NCI-H2029 treated with DMSO at 0.1 percent for 48 hours (cell line): ENCODE results near the gene PRDM16.

Experiments
- DNase-seq: peaks from one replicate; lab custom pipeline; 2025; lab: John Stamatoyannopoulos, UW

The PRDM16 gene

GRCh38 chr1:3261007-3261968, 192.3 kb downstream of the PRDM16 start:
- no peak for DNase-seq

GRCh38 chr1:3261969-3262579, 193.1 kb downstream of the PRDM16 start:
- DNase-seq = no peak

DNA sequence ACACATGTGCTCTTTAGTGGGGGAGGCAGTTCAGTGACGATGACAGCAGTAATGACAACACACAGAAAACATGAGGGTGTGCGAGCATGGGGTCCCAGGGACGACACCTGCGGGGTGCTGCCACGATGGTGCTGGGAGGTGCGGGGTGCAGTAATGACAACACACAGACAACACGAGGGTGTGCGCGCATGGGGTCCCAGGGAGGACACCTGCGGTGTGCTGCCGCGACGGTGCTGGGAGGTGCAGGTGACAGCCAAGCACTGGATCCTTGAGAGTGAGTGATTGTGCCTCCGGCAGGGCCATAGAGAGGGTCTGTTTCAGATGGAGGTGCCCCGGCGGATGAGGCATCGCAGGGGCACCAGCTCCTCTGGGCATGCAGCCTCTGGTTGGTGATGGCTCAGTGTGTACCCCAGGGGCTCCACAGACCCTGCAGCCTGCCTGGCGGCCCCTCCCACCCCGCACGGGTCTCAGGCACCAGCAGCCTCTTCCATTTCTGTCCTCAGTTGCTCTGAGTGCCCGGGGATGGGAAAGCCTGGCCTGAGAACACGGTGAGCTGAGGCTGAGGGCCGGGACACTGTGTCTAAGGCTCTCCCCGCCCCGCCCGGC, 193.8 kb downstream of the PRDM16 start:
- DNase-seq = no peak

DNA sequence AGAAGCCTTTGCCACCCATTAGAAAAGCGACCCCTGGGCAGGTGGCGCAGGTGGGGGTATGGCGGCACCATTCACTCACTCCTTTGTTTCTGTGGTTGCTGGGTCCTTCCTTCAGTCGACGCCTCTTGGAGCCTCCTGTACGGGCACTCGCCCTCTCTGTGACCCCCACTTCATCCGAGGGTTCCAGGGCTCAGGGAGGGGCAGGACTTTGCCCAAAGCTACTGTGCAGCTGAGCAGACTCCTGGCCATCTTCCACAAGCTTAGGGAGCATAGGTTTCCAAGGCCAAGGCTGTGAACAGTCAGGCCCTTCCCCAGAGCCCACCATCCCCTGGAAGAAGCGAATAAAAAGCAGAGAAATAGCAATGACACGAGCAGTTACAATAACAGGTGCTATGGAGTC, 194.8 kb downstream of the PRDM16 start:
- DNase-seq = no peak

DNA sequence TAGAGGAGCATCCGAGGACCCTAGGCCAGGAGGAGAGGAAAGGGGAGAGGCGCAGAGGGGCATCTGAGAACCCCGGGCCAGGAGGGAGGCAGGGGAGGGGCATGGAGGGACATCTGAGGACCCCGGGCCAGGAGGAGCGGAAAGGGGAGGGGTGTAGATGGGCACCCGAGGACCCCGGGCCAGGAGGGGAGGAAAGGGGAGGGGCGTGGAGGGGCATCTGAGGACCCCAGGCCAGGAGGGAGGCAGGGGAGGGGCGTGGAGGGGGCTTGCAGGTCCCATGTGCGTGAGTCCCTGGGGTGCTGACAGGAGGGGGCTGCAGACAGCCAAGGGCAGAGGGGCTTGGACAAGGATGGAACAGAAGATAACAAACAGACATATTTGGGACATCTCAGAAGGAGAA, 195.5 kb downstream of the PRDM16 start:
- DNase-seq = no peak

DNA sequence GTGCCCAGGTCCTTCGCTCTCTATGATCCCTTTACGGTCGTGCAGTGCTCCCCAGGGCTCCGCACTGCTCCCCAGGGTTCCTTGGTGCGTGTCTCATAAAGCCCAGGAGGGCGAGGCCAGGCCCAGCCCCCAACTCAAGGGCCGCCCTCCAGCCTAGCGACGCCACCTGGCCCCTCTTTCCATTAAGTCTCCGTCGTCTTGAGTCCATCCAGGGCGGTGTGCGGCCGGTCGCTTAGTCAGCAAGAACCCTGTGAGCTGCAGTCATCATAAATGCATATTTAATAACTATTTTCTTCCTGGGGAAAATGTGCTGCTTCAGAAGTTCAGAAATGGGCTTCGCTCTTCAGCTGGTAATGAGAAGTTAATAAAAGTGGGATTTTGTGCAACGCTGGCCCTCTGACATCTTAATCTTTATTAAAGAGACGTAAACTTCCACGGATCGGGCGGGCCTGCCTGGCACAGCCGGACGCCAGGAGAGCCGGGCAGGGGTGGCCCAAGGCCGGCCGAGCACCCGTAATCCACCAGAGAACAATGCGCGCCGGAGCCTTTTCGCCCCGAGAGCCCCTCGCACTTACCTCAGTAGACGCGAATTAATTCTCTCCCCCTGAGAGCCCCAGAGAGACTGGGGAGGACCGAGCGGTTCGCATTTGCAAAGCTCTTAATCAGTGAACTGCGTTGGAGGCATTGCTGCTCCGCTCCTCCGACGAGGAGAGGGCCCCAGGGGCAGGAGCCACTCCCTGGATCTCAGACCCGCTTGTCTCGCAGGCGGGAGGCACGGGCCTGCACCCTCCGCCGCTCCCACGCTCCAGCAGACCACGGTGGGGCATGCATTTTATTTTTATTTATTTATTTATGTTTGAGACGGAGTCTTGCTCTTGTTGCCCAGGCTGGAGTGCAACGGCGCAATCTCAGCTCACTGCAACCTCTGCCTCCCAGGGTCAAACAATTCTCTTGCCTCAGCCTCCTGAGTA, 197.1 kb downstream of the PRDM16 start:
- DNase-seq = no peak

DNA sequence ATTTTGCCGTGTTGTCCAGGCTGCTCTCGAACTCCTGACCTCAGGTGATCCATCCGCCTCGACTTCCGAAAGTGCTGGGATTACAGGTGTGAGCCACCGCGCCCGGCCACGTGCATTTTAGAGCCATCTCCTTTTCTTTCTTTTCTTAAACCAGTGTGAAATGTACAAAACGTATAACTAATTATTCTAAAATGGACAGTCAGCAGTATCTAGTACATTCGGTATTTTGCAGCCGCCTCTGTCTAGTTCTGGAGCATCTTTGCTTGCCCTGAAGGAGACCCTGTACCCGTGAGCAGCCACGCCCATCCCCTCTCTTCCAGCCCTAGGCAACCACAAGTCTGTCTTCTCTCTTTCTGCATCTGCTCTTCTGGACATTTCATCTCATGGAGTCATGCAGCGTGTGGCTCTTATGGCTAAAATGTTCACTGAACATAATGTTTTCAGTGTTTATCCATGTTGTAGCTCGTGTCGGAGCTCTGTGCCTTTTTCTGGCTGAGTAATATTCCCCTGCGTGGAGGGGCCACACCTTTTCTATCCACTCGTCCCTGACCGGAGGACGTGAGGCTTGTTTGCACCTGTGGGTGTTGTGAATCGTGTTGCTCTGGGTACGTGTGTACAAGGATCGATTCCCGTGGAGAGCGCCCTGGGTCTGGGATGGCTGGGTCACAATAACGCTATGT, 198.0 kb downstream of the PRDM16 start:
- DNase-seq = no peak

DNA sequence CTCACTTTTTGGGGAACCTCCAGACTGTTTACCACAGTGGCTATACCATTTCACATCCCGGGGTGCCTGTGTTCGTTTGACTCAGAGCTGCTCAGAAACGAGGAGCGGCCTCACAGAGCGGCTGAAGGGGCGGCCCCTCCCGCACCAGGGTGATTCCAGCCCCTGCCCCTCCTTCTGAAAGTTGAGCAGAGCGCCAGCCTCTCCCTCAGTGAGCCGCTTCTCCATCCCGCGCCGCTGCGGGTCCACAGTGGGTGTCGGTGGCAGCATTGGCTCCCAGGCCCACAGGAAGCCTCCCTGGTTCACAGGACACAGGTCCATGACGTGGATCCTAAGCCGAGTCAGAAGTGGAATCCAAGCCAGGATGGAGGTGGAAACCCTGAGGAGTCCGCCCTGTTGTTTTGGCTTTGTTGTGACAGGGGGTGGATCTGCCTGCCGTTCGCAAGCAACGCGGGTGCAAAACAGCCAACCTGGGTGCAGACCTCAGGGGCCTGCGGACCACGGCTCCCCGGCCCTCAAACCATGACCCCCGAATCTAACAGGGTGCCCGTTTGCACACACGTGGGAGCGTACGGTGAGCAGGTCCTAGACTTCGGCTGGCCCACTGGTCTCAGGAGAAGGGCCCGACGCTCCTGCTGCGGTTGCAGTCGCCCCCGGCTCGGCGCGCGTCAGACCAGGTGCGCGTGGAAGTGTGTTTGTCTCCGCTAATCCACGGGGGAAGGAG, 198.7 kb downstream of the PRDM16 start:
- DNase-seq = no peak

- no peak for DNase-seq
Measured at GRCh38 chr1:3268281-3268680, 199.3 kb downstream of the PRDM16 start.

DNA sequence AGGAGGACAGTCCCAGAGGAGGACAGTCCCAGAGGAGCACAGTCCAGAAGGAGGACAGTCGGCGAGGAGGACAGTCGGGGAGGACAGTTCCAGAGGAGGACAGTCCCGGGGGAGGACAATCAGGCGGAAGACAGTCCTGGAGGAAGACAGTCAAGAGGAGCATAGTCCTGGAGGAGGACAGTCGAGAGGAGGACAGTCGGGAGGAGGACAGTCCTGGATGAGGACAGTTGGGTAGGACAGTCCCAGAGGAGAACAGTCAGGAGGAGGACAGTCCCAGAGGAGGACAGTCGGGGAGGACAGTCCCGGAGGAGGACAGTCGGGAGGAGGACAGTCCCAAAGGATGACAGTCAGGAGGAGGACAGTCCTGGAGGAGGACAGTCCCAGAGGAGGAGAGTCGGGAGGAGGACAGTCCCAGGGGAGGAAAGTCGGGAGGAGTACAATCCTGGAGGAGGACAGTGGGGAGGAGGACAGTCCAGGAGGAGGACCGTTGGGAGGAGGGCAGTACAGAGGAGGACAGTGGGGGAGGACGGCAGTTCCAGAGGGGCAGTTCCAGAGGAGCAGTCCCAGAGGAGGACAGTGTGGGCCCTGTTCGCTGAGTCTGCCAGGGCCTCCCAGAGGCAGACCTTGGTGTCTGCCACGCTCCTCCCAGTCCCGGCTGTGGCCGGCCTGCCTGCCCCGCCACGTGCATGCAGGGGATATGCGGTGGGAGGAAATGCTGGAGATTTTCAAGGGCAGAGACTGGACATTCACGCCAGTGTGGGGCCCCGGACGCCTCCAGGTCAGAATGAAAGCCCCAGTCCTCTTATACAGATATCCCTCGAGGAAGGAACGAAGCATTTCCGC, 201.6 kb downstream of the PRDM16 start:
- DNase-seq = no peak

DNA sequence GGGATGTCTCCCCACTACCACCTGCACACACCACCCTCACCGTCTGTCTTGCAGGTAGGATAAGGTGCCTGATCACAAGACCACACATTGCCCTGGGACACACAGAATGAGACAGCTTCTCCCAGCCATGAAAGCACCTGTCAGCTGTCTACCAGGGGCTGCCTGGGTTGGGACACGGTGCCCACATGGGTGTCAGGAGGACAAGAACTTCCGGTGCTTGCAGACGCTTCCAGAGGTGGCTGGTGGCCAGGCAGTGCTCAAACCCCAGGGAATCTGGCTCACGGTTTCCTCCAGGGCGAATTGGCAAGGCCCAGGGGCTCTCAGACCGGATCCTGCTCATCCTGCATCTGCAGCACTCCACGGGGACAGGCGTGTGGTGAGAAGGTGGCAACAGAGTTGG, 202.9 kb downstream of the PRDM16 start:
- no peak for DNase-seq

GRCh38 chr1:3272321-3273045, 203.5 kb downstream of the PRDM16 start:
- DNase-seq = no peak

DNA sequence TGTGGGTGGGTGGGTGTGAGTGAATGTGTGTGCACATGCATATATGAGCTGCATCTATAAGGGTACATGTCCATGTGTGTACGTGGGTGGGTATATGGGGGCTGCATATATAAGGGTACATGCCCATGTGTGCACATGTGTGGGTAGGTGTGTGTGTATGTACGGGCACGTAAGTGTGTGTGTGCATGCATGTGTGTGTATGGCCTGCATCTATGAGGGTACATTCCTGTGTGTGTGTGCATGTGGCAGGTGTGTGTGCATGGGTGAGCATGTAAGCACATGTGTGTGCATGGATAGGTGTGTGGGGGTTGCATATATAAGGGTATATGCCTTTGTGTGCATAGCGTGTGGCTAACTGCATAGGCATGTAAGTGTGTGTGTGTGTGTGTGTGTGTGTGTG, 204.4 kb downstream of the PRDM16 start:
- DNase-seq = no peak

GRCh38 chr1:3274972-3275371, 206.0 kb downstream of the PRDM16 start:
- no peak for DNase-seq

- no peak for DNase-seq
Measured at GRCh38 chr1:3275471-3276340, 206.7 kb downstream of the PRDM16 start.

- no peak for DNase-seq
Measured at GRCh38 chr1:3276341-3276800, 207.4 kb downstream of the PRDM16 start.

DNA sequence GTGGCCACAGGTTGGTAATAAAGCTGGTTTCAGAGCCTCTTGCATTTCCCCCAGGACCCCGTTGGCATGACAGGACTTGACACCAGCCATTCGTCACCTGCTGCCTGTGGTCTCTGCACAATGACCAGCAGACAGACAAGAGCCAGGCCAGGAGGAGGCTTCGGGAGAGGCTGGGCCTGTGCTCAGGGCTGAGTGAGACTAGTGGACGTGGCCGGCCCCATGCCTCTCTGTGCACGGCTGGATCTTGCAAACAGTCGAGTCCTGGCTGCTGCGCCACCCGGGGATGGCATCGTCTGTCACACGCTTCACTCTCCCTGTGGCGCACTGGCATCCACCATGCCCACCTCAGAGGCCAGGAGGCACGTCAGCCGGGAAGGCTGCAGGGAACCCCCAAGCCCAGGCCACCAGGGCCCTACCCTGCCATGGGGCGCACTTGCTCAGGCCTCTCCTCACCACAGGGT, 208.0 kb downstream of the PRDM16 start:
- no peak for DNase-seq

- no peak for DNase-seq
Measured at GRCh38 chr1:3277623-3278022, 208.6 kb downstream of the PRDM16 start.
